ENCODE results near the gene MFSD8.

- TF ChIP-seq CTCF (optimal IDR thresholded peaks at IDR 0.05 in 1 of 3, IDR thresholded peaks at IDR 0.05 in 1 of 3, conservative IDR thresholded peaks at IDR 0.05 in 1 of 3; ENCODE audit: extremely low read depth in 1 of 3, insufficient read depth in 2 of 3, low read length in 3 of 3) (no peak), EZH2 (IDR thresholded peaks at IDR 0.05; ENCODE audit: low read length) (no peak)
Observed at GRCh38 chr4:127917151-127917550, 47.8 kb downstream of the MFSD8 start.
